Measurements from ENCODE around the gene ACAT1.

- TF ChIP-seq, protein P1, sequence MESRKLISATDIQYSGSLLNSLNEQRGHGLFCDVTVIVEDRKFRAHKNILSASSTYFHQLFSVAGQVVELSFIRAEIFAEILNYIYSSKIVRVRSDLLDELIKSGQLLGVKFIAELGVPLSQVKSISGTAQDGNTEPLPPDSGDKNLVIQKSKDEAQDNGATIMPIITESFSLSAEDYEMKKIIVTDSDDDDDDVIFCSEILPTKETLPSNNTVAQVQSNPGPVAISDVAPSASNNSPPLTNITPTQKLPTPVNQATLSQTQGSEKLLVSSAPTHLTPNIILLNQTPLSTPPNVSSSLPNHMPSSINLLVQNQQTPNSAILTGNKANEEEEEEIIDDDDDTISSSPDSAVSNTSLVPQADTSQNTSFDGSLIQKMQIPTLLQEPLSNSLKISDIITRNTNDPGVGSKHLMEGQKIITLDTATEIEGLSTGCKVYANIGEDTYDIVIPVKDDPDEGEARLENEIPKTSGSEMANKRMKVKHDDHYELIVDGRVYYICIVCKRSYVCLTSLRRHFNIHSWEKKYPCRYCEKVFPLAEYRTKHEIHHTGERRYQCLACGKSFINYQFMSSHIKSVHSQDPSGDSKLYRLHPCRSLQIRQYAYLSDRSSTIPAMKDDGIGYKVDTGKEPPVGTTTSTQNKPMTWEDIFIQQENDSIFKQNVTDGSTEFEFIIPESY (IDR thresholded peaks at IDR 0.05; ENCODE audit: borderline replicate concordance, low read depth) = no peak
- no peak for TF ChIP-seq EZH2phosphoT487 (IDR thresholded peaks at IDR 0.05; ENCODE audit: borderline replicate concordance, low read depth)
- TF ChIP-seq CHD2 (IDR thresholded peaks at IDR 0.05; ENCODE audit: low read length, partially characterized antibody) = no peak
- no peak for TF ChIP-seq NRF1 (IDR thresholded peaks at IDR 0.05; ENCODE audit: low read depth, low read length)
- TF ChIP-seq MXI1 (IDR thresholded peaks at IDR 0.05; ENCODE audit: low read depth, low read length) = no peak
- TF ChIP-seq, protein P2, sequence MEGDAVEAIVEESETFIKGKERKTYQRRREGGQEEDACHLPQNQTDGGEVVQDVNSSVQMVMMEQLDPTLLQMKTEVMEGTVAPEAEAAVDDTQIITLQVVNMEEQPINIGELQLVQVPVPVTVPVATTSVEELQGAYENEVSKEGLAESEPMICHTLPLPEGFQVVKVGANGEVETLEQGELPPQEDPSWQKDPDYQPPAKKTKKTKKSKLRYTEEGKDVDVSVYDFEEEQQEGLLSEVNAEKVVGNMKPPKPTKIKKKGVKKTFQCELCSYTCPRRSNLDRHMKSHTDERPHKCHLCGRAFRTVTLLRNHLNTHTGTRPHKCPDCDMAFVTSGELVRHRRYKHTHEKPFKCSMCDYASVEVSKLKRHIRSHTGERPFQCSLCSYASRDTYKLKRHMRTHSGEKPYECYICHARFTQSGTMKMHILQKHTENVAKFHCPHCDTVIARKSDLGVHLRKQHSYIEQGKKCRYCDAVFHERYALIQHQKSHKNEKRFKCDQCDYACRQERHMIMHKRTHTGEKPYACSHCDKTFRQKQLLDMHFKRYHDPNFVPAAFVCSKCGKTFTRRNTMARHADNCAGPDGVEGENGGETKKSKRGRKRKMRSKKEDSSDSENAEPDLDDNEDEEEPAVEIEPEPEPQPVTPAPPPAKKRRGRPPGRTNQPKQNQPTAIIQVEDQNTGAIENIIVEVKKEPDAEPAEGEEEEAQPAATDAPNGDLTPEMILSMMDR (IDR thresholded peaks at IDR 0.05) = no peak
- TF ChIP-seq, protein P3, sequence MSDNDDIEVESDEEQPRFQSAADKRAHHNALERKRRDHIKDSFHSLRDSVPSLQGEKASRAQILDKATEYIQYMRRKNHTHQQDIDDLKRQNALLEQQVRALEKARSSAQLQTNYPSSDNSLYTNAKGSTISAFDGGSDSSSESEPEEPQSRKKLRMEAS (IDR thresholded peaks at IDR 0.05; ENCODE audit: low read depth) = no peak
- no peak for TF ChIP-seq POLR2AphosphoS5 (IDR thresholded peaks at IDR 0.05; ENCODE audit: low read depth, low read length)
- no peak for TF ChIP-seq TEAD4 (IDR thresholded peaks at IDR 0.05; ENCODE audit: borderline replicate concordance, insufficient read depth)
- TF ChIP-seq YY1 (IDR thresholded peaks at IDR 0.05; ENCODE audit: low read depth) = no peak
- no peak for TF ChIP-seq RFX5 (IDR thresholded peaks at IDR 0.05; ENCODE audit: low read length)
Measured at GRCh38 chr11:108154591-108154990, 33.2 kb downstream of the ACAT1 start.
